Activated CD8-positive, alpha-beta memory T cell treated with anti-CD3 and anti-CD28 coated beads for 4 hours (primary cell): Measurements from ENCODE around the gene CDAN1.
"Not testable (repeated sequence)": the region's sequence is repeated elsewhere in the genome, so short reads cannot be mapped to it uniquely, and the experiment has no call there.

ENCODE experiments used
- DNase-seq, 2 donors: peaks; one replicate each; pipeline ENCODE4 v3.0.0-alpha.2; 2020; ENCODE audit warnings: low read depth in 2 of 2

The CDAN1 gene, protein sequence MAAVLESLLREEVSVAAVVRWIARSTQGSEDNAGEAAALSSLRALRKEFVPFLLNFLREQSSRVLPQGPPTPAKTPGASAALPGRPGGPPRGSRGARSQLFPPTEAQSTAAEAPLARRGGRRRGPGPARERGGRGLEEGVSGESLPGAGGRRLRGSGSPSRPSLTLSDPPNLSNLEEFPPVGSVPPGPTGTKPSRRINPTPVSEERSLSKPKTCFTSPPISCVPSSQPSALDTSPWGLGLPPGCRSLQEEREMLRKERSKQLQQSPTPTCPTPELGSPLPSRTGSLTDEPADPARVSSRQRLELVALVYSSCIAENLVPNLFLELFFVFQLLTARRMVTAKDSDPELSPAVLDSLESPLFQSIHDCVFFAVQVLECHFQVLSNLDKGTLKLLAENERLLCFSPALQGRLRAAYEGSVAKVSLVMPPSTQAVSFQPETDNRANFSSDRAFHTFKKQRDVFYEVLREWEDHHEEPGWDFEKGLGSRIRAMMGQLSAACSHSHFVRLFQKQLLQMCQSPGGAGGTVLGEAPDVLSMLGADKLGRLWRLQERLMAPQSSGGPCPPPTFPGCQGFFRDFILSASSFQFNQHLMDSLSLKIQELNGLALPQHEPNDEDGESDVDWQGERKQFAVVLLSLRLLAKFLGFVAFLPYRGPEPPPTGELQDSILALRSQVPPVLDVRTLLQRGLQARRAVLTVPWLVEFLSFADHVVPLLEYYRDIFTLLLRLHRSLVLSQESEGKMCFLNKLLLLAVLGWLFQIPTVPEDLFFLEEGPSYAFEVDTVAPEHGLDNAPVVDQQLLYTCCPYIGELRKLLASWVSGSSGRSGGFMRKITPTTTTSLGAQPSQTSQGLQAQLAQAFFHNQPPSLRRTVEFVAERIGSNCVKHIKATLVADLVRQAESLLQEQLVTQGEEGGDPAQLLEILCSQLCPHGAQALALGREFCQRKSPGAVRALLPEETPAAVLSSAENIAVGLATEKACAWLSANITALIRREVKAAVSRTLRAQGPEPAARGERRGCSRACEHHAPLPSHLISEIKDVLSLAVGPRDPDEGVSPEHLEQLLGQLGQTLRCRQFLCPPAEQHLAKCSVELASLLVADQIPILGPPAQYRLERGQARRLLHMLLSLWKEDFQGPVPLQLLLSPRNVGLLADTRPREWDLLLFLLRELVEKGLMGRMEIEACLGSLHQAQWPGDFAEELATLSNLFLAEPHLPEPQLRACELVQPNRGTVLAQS

DNA sequence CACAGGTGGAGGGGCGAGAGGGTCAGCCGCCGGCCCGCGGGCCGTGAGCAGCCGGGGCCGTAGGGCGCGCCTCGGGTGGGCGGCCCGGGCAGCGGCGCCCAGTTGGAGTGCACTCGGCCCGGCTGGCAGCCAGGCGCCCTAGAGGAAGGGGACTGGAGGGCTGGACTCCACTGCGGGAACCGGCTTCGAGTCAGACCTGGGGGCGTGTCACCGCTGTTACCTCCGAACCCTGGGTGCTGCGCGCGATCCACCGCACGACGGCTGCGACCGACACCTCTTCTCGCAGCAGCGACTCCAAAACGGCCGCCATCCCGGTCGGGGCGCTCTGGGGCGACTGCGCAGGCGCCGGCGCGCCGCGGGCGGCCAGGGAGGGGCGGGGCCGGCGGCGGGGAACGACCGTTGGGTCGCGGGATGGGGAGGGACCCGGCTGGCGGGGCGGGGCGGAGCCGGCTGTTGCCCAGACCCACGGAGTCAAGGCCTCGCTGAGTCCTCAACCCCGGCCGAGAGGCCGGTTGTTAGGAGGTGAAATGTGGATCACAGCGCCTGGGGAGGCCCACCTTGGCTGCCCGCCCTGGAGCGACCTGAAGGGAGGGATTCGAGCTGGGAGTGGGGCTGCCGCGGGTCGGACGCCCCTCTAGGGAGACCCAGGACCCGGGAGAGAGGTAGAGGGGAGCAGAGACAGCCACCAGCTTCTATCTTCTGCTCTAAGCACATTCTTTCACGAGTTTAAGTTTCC, at the start of gene CDAN1:
Gene CDAN1 (minus strand): TSS at position 336 of the 736 bp plus-strand sequence. CDS start 26 bp downstream, at position 310.
- DNase-seq, result peak; percentile 78 to 87

DNA sequence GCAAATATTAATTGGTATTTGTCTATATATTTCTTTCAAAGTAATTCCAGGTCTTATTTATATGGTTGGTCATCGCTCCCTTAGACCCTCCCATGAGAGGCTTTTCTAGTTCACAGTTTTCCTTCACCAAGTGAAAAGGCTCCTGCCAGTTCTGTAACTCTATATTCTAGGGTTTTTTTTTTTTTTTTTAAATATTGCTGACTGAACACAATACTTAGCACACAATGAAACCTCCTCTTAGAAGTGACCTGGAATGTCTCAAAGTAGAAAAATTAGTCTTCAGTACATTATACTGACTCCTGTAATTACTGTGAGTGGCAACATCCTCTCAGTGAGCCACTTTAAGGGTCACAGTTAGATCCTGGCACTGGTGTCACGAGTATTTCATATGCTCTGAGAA, 48.6 kb upstream of the CDAN1 start:
- DNase-seq, result no peak

DNA sequence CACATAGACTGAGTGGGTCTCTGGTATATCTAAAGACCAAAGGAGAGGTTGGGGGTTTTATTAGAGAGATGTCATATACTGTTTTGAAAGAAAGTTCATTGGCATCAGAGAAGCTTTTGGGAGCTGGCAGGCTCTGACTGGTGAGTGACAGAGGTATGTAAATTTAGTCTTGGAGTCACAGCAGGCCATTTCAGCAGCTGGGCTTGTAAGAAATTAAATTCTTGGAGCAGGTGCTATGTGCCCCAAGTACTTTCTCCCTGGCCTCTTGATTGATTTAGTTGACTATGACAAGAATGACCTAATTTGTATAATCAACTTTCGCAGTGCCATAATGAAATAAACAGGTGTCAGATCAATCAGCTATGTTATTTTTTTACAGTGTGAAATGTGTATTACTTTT, 47.8 kb upstream of the CDAN1 start:
- no peak for DNase-seq

DNA sequence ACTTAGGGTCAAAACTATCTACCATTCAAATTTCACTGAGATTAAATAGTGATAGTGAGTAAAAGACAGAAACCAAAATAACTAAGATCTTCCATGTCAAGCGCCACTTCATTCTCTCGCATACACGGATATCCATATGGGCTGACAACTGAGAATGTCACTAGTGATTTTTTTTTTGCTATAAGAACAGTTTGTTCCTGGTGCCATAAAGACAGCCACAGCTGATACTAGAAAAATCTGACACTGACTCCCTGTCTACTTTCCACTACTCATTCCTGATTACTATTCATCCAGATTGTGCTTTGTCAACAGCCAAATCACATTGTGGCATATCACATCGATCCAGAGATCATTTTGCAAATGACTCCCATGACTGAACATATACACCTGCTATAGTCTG, 45.8 kb upstream of the CDAN1 start:
- no peak for DNase-seq

DNA sequence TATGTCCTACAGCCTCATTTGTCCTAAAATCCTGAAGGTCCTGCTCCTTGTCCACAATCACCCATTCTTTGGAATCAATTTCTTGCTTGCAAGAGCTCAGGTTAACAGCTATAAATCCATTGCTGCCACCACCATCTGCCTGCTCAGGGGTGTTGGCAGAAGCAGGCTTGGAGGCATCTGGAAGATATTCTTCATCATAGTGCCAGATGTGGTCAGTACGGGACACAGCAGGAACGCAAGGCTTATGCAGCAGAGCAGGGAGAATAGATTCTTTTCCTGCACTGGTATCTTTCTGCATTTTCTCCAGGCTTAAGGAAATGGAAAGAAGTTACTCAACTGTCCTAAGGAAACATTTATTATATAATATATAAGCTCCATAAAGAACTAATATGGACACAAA, 38.5 kb upstream of the CDAN1 start:
- DNase-seq, result no peak

DNA sequence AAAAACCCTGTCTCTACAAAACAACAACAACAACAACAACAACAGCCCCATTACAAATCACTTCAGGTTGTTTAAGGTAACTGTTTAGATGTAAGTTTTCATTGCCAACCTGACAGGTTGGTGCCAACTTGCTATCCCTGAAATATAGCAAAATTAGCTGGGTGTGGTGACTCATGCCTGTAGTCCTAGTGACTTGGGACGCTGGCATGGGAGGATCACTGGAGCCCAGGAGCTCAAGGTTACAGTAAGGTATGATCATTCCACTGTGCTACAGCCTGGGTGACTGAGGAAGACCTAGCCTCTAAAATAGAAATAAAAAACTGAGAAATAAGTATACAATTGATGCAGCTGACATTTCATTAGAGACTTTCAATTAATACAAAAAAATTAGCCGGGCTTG, 36.0 kb upstream of the CDAN1 start:
- DNase-seq, result no peak

DNA sequence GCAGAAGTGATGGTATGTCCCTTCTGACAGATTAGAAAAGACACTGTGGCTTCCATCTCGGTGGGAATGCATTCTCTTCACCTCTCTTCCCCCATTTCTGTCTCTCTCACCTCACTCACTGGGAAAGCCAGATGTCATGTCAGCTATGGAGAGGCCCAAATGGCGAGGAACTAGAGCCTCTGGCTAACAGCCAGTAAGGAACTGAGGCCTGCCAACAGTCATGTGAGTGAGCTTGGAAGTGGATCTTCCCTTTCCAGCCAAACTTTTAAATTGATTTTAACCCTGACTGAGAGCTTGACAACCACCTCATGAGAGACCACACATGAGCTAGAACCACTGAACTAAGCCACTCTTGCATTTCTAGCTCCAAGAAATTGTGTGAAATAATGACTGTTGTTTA, 35.2 kb upstream of the CDAN1 start:
- no peak for DNase-seq

DNA sequence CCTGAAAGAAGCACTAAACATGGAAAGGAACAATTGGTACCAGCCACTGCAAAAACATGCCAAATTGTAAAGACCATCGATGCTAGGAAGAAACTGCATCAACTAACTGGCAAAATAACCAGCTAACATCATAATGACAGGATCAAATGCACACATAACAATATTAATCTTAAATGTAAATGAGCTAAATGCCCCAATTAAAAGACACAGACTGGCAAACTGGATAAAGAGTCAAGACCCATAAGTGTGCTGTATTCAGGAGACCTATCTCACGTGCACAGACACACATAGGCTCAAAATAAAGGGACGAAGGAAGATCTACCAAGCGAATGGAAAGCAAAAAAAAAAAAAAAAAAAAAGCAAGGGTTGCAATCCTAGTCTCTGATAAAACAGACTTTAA, 29.2 kb upstream of the CDAN1 start:
- DNase-seq, result not testable (repeated sequence)

DNA sequence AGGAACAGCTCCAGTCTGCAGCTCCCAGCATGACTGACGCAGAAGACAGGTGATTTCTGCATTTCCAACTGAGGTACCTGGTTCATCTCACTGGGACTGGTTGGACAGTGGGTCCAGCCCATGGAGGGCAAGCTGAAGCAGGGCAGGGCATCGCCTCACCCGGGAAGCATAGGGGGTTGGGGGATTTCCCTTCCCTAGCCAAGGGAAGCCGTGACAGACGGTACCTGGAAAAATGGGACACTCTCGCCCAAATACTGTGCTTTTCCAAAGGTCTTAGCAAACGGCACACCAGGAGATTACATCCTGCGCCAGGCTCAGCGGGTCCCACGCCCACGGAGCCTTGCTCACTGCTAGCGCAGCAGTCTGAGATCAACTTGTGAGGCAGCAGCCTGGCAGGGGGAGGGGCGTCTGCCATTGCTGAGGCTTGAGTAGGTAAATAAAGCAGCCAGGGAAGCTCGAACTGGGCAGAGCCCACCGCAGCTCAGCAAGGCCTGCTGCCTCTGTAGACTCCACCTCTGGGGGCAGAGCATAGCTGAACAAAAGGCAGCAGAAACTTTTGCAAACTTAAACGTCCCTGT, 27.3 kb upstream of the CDAN1 start:
- DNase-seq, result not testable (repeated sequence)

DNA sequence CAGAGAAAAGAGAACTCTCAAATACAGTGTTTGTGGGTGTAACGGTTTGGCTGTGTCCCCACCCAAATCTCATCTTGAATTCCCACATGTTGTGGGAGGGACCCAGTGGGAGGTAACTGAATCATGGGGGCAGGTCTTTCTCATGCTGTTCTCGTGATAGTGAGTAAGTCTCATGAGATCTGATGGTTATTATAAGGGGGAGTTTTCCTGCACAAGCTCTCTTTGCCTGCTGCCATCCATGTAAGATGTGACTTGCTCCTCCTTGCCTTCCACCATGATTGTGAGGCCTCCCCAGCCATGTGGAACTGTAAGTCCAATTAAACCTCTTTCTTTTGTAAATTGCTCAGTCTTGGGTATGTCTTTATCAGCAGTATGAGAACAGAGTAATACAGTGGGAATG, 24.9 kb upstream of the CDAN1 start:
- not testable (repeated sequence) for DNase-seq

DNA sequence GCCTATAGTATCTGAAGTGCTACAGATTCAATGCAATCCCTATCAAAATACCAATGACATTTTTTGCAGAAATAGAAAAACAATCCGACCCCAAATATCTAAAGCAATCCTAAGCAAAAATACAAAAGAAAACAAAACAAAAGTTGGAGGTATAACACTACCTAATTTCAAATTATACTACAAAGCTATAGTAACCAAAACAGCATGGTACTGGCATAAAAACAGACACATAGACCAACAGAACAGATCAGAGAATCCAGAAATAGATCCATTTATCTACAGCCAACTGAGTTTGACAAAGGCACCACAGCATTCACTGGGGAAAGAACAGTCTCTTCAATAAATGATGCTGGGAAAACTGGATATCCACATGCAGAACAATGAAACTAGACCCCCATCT, 23.8 kb upstream of the CDAN1 start:
- DNase-seq, result no peak

DNA sequence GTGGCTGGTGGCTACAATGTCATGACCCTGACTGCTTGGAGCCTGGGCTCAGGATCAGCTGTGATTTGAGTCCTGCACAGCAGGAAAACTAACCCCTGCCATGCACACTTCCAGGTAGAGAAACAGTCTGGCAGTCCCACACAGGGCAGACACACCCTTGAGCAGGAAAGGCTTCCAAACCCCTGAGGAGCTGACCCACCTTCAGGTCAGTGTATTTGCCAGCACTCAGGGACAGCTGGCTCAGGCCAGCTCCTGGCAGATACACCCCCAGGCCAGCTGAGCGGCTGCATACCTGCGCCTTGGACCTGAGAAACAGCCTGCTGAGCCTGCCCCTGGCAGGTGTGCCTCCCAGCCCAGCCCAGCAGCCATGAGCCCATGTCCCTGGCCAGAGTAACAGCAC, 22.2 kb upstream of the CDAN1 start:
- DNase-seq, result no peak

DNA sequence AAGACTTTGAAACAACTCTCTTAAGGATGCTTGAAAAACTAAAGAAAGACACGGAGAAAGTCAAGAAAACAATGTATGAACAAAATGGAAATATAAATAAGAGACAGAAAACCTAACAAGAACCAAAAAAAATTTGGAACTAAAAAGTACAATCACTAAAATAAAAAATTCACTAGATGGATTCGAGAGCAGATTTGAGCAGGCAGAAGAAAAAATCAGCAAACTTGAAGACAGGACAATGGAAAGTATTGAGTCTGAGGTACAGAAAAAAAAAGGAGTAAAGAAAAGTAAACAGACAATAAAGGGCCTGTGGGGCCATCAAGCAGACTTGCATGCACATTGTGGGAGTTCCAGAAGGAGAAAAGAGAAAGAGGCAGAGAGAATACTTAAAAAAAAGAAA, 13.4 kb upstream of the CDAN1 start:
- no peak for DNase-seq

DNA sequence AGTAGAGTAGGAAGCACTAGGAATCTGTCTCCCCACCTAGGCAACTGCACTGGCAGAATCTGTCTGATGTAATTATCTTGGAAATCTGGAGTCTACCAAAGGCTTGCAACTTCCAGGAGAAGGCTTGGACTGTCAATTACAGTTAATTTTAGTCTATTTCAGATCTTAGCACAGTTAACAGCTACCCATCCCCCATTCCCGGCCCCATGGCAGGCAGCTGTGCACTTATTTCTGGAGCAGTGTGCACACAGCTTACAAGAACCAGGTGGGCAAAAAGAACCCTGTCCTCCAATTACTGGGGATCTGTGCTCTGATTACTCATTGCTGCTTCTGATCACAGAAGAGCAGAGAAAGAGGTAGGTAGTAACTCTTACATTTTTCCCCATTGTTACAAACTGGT, 12.3 kb upstream of the CDAN1 start:
- no peak for DNase-seq

DNA sequence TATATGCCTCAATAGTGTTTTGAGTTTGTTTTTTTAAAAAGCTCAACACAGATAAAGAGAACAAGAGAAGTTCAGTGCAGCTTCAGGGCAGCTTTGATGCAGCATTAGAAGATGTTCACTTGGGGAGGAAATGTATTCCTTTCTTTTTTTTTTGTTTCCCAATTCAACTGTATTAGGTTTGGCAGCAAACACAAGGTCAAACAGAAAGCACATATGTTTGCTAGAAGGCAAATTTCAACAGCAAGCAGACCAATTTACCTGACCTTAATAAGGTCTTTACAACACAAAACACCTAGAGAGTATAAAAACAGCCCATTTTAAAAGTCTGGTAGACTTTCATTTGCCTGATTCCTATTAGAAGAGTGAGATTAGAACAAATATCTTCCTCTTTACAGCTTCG, 7.3 kb upstream of the CDAN1 start:
- DNase-seq, result no peak

DNA sequence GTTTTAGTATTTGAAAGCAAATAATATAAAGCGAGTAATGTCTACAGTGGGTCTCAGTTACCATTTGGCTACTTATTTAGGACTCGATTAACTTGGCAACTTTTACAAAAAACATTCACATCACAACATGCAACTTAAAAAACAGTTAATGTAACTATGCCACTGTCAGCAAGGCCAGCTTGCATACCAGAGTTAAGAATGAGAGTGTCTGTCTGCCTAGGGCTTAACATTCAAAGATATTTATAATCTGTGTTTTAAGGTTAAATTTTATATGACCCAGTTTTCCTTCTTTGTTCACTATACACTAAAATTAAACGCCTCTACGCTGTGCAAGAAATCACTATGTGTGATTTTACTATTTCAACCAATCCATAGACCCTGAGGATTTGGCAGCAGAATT, 5.2 kb upstream of the CDAN1 start:
- DNase-seq, result no peak

DNA sequence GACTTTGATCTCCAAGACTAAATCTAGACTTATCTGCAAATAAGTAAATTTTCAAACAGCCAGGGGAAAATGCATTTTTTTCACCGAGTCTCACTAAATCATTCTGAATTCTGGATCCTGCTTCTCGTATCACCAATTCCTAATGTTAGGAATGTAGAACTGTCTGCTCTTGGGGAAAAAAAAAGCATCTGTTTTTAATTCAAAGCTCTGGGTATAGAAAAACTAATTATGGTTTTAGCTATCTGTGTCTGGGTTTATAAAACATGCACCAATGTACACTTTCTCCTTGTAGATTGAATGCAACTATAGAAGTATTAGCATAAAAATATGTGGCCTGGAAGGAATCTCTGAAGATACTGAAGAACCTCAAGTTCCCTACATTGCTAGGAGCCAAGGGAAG, 4.8 kb upstream of the CDAN1 start:
- DNase-seq, result no peak

DNA sequence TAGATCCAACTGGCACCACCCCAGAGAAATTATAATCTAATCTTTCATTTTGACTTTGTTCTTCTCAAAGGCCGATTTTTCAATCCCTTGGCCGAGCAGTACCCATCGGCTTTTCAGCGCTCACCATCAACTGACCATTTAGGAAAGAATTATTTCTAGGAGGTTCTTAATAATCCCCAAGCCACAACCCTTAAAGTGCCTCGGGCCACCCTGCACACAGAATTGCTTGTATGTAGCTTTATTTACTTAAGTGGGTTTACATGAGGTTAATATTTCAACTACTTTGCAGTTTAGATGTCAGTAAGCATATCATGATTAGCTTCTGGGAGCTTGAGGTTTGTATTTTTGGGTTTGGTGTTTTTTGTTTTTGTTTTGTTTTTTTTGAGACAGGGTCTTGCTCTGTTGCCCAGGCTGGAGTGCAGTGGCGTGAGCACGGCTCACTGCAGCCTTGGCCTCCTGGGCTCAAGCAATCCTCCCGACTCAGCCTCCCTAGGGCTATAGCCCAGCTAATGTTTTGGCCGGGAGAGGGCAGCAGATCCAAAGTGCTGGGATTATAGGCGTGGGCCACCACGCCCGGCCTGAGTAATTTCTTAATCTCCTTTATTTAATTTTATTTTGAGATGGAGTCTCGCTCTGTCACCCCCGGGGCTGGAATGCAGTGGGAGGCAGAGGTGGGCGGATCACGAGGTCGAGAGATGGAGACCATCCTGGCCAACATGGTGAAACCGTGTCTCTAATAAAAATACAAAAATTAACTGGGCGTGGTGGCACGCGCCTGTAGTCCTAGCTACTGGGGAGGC, 801 bp upstream of the CDAN1 start:
- DNase-seq, result no peak

DNA sequence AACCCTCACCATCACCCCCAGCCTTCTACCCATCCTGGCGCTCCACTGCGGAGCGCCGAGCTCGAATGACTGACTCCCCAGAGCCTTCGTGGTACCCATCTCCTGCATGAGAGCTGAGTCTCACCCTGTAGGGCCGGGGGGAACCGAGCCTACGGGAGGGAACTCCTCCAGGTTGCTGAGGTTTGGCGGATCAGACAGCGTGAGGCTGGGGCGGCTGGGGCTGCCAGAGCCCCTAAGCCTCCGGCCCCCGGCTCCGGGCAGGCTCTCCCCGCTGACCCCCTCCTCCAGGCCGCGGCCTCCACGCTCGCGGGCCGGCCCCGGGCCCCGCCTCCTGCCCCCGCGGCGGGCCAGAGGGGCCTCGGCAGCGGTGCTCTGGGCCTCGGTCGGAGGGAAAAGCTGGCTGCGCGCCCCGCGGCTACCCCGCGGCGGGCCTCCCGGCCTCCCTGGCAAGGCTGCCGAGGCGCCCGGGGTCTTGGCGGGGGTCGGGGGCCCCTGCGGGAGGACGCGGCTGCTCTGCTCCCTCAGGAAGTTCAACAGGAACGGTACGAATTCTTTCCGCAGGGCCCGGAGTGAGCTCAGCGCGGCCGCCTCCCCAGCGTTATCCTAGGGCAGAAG, 643 bp downstream of the CDAN1 start:
- no peak for DNase-seq
